ELF-1 (cell line): ENCODE data around the gene GLB1L.
"Not testable (repeated sequence)": the region's sequence is repeated elsewhere in the genome, so short reads cannot be mapped to it uniquely, and the experiment has no call there.

Experiments used
- DNase-seq: peaks from one replicate; pipeline ENCODE4 v3.0.0-alpha.2; 2016; ENCODE audit warnings: low read depth, low spot score

GLB1L gene

GRCh38 chr2:219207134-219207883 lies 37.9 kb downstream of the GLB1L start:
- DNase-seq = no peak

- DNase-seq = peak; percentile 95
Measured at GRCh38 chr2:219206328-219207133, 38.7 kb downstream of the GLB1L start, which contains the start of gene ZFAND2B. TSS of gene ZFAND2B (plus strand) at chr2:219206782. CDS start at chr2:219206988, 206 bp downstream.

- no peak for DNase-seq
Measured at GRCh38 chr2:219205981-219206327, 39.3 kb downstream of the GLB1L start.

- DNase-seq = no peak
Measured at GRCh38 chr2:219205165-219205538, 40.1 kb downstream of the GLB1L start.

- DNase-seq = no peak
Measured at GRCh38 chr2:219204425-219205164, 40.6 kb downstream of the GLB1L start.

- DNase-seq = not testable (repeated sequence)
Measured at GRCh38 chr2:219201331-219201730, 43.9 kb downstream of the GLB1L start.

- DNase-seq = peak; percentile 26
Measured at GRCh38 chr2:219200502-219201326, 44.5 kb downstream of the GLB1L start.

- no peak for DNase-seq
Measured at GRCh38 chr2:219199470-219200211, 45.6 kb downstream of the GLB1L start.

GRCh38 chr2:219198974-219199373 lies 46.3 kb downstream of the GLB1L start:
- DNase-seq = no peak

- no peak for DNase-seq
Measured at GRCh38 chr2:219197388-219197787, 47.9 kb downstream of the GLB1L start.

GRCh38 chr2:219186754-219187456 lies 58.3 kb downstream of the GLB1L start:
- no peak for DNase-seq
